GM21381 (cell line): ENCODE results near the gene TRIM66.

Source experiments
- ATAC-seq: cut with Tn5 transposase; IDR thresholded peaks from one replicate; pipeline ENCODE4 v1.9.1; 2021; ENCODE audit warnings: mild to moderate bottlenecking, moderate library complexity; ENCODE audit not compliant: unreplicated experiment

The TRIM66 gene

GRCh38 chr11:8614497-8614896 is 68.0 kb downstream of the TRIM66 start:
- ATAC-seq = no peak

- ATAC-seq = no peak
Measured at GRCh38 chr11:8613036-8613435, 69.4 kb downstream of the TRIM66 start.

- ATAC-seq = no peak
Measured at GRCh38 chr11:8612522-8612921, 69.9 kb downstream of the TRIM66 start.

- no peak for ATAC-seq
Measured at GRCh38 chr11:8610532-8611116, 71.8 kb downstream of the TRIM66 start.

- no peak for ATAC-seq
Measured at GRCh38 chr11:8608652-8609051, 73.8 kb downstream of the TRIM66 start.

GRCh38 chr11:8605971-8606563 is 76.4 kb downstream of the TRIM66 start:
- no peak for ATAC-seq

GRCh38 chr11:8604078-8604723 is 78.3 kb downstream of the TRIM66 start:
- peak; percentile 87 for ATAC-seq

- ATAC-seq = no peak
Measured at GRCh38 chr11:8603696-8604077, 78.8 kb downstream of the TRIM66 start.

GRCh38 chr11:8601376-8602133 is 80.9 kb downstream of the TRIM66 start:
- no peak for ATAC-seq

- ATAC-seq = no peak
Measured at GRCh38 chr11:8598506-8598905, 84.0 kb downstream of the TRIM66 start.

- no peak for ATAC-seq
Measured at GRCh38 chr11:8597182-8597581, 85.3 kb downstream of the TRIM66 start.

- ATAC-seq = no peak
Measured at GRCh38 chr11:8596504-8597046, 85.9 kb downstream of the TRIM66 start.

- peak; percentile 97 for ATAC-seq
Measured at GRCh38 chr11:8593935-8594909, 88.2 kb downstream of the TRIM66 start, which contains the start of gene STK33. Gene STK33 (minus strand): TSS chr11:8594228. CDS start chr11:8474905, 119,323 bp downstream.

- no peak for ATAC-seq
Measured at GRCh38 chr11:8593455-8593854, 89.0 kb downstream of the TRIM66 start.

- no peak for ATAC-seq
Measured at GRCh38 chr11:8587915-8588314, 94.5 kb downstream of the TRIM66 start.

- ATAC-seq = no peak
Measured at GRCh38 chr11:8586805-8587204, 95.7 kb downstream of the TRIM66 start.

- ATAC-seq = no peak
Measured at GRCh38 chr11:8586184-8586583, 96.3 kb downstream of the TRIM66 start.

- no peak for ATAC-seq
Measured at GRCh38 chr11:8584511-8584910, 98.0 kb downstream of the TRIM66 start.

- no peak for ATAC-seq
Measured at GRCh38 chr11:8584082-8584481, 98.4 kb downstream of the TRIM66 start.

- ATAC-seq = no peak
Measured at GRCh38 chr11:8581300-8581699, 101.2 kb downstream of the TRIM66 start.
